HG03571 (cell line): Measurements from ENCODE around the gene IL12RB1.

Experiments used
- ATAC-seq: cut with Tn5 transposase; IDR thresholded peaks from one replicate; pipeline ENCODE4 v1.9.1; 2021; ENCODE audit not compliant: unreplicated experiment

Gene IL12RB1

DNA sequence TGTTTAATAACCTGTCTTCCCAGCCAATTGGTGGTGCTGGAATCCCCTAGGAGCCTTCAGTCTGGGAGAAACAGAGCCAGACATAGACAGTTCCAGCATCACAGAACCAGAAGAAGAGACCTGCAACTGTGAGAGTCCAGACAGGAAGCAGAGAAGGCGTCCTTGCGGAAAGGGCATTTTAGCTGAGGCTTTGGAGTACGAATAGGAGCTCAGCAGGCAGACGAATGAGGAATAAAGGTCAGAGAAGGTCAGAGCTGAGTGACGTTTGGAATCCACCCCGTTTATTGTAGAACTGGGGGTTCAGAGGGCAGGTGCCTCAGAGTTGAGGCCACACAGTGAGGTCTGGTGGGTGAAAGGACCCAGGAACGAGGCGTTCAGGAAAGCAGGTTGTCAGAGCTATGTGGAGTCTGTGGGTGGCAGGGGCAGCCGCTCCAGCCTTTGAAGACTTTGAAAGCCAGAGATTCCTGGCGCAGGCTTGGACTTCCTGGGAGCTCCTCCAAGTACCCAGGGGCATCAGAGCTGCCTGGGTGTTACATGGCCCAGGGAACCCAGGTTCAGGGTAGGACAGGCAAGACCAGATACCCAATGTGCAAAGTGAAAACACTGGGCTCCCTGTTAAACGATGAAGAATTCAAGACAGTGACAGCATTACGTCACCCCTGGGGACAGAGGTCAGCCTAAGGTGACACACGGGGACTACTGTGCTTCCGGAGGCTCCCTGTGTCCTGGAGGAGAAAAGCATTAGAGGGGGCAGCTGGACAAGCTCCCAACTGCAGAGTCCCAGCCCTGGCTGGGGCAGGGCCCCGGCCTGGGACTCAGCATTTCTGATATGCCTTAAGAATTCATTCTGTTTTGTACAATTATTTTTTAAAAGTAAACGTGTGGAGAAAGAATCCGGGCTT, 73.3 kb downstream of the IL12RB1 start:
- ATAC-seq, result no peak

DNA sequence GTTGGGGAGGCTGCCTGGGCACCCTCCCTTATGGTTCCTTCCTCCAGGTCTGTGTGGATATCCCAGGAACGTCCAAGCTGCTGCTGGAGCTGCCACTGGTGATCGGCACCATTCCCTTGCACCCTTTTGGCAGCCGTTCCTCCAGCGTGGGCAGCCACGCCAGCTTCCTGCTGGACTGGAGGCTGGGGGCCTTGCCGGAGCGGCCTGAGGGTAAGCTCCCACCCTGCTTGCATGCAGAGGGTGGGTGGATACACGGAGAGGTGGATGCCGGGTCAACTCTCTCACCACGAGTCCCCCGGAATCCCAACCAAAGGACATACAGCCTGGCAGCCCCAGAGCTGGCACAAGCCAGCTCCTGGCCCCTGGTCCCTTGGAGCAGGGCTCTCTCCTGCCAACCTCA, 76.6 kb downstream of the IL12RB1 start:
- ATAC-seq, result no peak

DNA sequence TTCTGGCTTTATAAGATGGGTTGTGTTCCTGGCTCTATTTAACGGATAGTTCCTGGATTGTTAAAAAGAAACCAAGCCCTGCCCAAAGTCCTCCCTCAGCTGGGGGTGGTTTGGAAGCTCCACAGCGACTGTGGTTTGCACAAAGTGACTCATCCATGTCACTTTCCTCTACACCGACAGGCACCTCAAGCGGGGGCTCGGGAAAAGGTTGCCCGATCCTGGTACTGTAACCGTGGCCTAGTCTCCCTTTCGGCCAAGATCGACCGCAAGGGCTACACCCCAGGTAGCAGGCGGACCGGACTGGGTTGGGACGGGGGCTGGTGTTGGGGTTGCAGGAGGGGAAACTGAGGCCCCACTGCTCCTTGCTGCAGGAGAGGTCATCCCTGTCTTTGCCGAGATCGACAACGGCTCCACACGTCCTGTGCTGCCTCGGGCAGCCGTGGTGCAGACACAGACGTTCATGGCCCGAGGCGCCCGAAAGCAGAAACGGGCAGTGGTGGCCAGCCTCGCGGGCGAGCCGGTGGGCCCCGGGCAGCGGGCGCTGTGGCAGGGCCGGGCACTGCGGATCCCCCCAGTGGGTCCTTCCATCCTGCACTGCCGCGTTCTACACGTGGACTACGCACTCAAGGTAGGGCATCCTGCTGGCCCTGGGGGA, 77.2 kb downstream of the IL12RB1 start:
- no peak for ATAC-seq
